Astrocyte (in vitro differentiated cells and primary cell): ENCODE measurements around the gene CLCN4. TPM values are rescaled to one million over a fixed set of nuclear protein-coding genes. Genes with fewer than 3 reads are reported as not detected.
A peak's percentile ranks its signal among the peaks of the same experiment; 100 is the strongest.

Experiments
- DNase-seq: peaks from one replicate; pipeline ENCODE4 v3.0.0-alpha.2; 2010; ENCODE audit warnings: low read depth
- FAIRE-seq: peaks from 2 replicates; lab custom pipeline; 2011; peaks lifted over from hg19 to GRCh38; lab: Jason Lieb, UNC
- H2AFZ ChIP-seq: 2 replicates; pipeline ENCODE4 v1.6.0; 2012; ENCODE audit warnings: low read depth, low read length, inconsistent platforms
- H3K27ac ChIP-seq: 2 replicates; pipeline ENCODE4 v1.5.1; 2011; ENCODE audit warnings: low read depth, low read length, inconsistent platforms
- H3K27me3 ChIP-seq: 2 replicates; pipeline ENCODE4 v1.6.0; 2011; ENCODE audit warnings: low read length, inconsistent platforms; ENCODE audit not compliant: insufficient read depth
- H3K36me3 ChIP-seq: 2 replicates; pipeline ENCODE4 v1.5.1; 2011; ENCODE audit warnings: low read length, inconsistent platforms; ENCODE audit not compliant: insufficient read depth
- H3K4me1 ChIP-seq: 2 replicates; pipeline ENCODE4 v1.5.1; 2011; ENCODE audit warnings: low read length, inconsistent platforms; ENCODE audit not compliant: insufficient read depth
- H3K4me2 ChIP-seq: 2 replicates; pipeline ENCODE4 v1.6.0; 2012; ENCODE audit warnings: low read length, inconsistent platforms
- H3K4me3 ChIP-seq: 2 replicates; pipeline ENCODE4 v1.5.1; 2011; ENCODE audit warnings: low read depth, mild to moderate bottlenecking, low read length, inconsistent platforms; ENCODE audit not compliant: insufficient read depth
- H3K79me2 ChIP-seq: 2 replicates; pipeline ENCODE4 v1.6.0; 2012; ENCODE audit warnings: mild to moderate bottlenecking, low read length, inconsistent platforms; ENCODE audit not compliant: insufficient read depth
- H3K9ac ChIP-seq: 2 replicates; pipeline ENCODE4 v1.6.0; 2012; ENCODE audit warnings: mild to moderate bottlenecking, low read length, inconsistent platforms
- H3K9me3 ChIP-seq: 2 replicates; pipeline ENCODE4 v1.5.1; 2012; ENCODE audit warnings: low read depth, mild to moderate bottlenecking, low read length, inconsistent platforms; ENCODE audit not compliant: insufficient read depth
- H4K20me1 ChIP-seq: 2 replicates; pipeline ENCODE4 v1.6.0; 2012; ENCODE audit warnings: low read length, inconsistent platforms; ENCODE audit not compliant: insufficient read depth
- H3K27ac Mint-ChIP-seq: one replicate; pipeline ENCODE4 v1.8.0; 2021; ENCODE audit warnings: mild to moderate bottlenecking, mixed read lengths; ENCODE audit not compliant: unreplicated experiment
- H3K27me3 Mint-ChIP-seq: one replicate; pipeline ENCODE4 v1.8.0; 2021; ENCODE audit warnings: low read depth, mixed read lengths; ENCODE audit not compliant: unreplicated experiment
- H3K36me3 Mint-ChIP-seq: one replicate; pipeline ENCODE4 v1.8.0; 2021; ENCODE audit warnings: low read depth, mixed read lengths; ENCODE audit not compliant: unreplicated experiment
- H3K4me1 Mint-ChIP-seq: one replicate; pipeline ENCODE4 v1.8.0; 2021; ENCODE audit warnings: low read depth, mixed read lengths; ENCODE audit not compliant: unreplicated experiment
- H3K4me3 Mint-ChIP-seq: one replicate; pipeline ENCODE4 v1.8.0; 2021; ENCODE audit warnings: mild to moderate bottlenecking, moderate library complexity, mixed read lengths; ENCODE audit not compliant: unreplicated experiment
- H3K9me3 Mint-ChIP-seq: one replicate; pipeline ENCODE4 v1.8.0; 2021; ENCODE audit warnings: mild to moderate bottlenecking, mixed read lengths; ENCODE audit not compliant: unreplicated experiment
- CTCF ChIP-seq: IDR thresholded peaks from 2 replicates; pipeline ENCODE4 v1.5.1; 2011; ENCODE audit warnings: low read depth, mild to moderate bottlenecking, inconsistent platforms, low read length, moderate library complexity; ENCODE audit not compliant: insufficient read depth
- EZH2 ChIP-seq: IDR thresholded peaks from 2 replicates; pipeline ENCODE4 v1.6.1; 2012; ENCODE audit warnings: mild to moderate bottlenecking, low read length, inconsistent platforms; ENCODE audit not compliant: insufficient read depth
- total RNA-seq: library from RNA; stranded (reverse); gene quantifications from 2 replicates; pipeline ENCODE4 v1.2.1, GENCODE V29; 2021

CLCN4 gene
- total RNA-seq, 1 donor from 2014 or later: 7.2 TPM

- Mint-ChIP-seq H3K36me3 (no peaks in the 10 kb centered on the region), H3K27ac (no peak overlapping the region), H3K9me3 (no peaks in the 10 kb centered on the region), H3K4me3 (no peak overlapping the region), H3K4me1 (no peaks in the 10 kb centered on the region), H3K27me3 (peaks cover 1% of the 10 kb centered on the region)
- Histone ChIP-seq H3K4me1 (peaks cover 2% of the 10 kb centered on the region), H2AFZ (no peak overlapping the region), H3K4me3 (no peak overlapping the region), H3K27ac (no peak overlapping the region), H3K9me3 (no peaks in the 10 kb centered on the region), H3K27me3 (no peaks in the 10 kb centered on the region), H3K79me2 (no peaks in the 10 kb centered on the region), H4K20me1 (no peaks in the 10 kb centered on the region), H3K9ac (no peak overlapping the region), H3K4me2 (no peak overlapping the region), H3K36me3 (no peaks in the 10 kb centered on the region)
- FAIRE-seq (no peak), DNase-seq (no peak)
- TF ChIP-seq CTCF: no peak
- no peak for TF ChIP-seq EZH2
Measured at GRCh38 chrX:10246297-10246696, 89.5 kb downstream of the CLCN4 start.

GRCh38 chrX:10246846-10247245, 90.1 kb downstream of the CLCN4 start:
- Mint-ChIP-seq H3K9me3 (no peaks in the 10 kb centered on the region), H3K36me3 (no peaks in the 10 kb centered on the region), H3K27me3 (peaks cover 1% of the 10 kb centered on the region), H3K4me3 (no peak overlapping the region), H3K4me1 (no peaks in the 10 kb centered on the region), H3K27ac (no peak overlapping the region)
- Histone ChIP-seq H3K4me2 (no peak overlapping the region), H3K36me3 (no peaks in the 10 kb centered on the region), H3K9ac (no peak overlapping the region), H3K4me1 (no peaks in the 10 kb centered on the region), H3K27ac (no peak overlapping the region), H3K79me2 (no peaks in the 10 kb centered on the region), H3K27me3 (no peaks in the 10 kb centered on the region), H3K9me3 (no peaks in the 10 kb centered on the region), H3K4me3 (no peak overlapping the region), H2AFZ (no peak overlapping the region), H4K20me1 (no peaks in the 10 kb centered on the region)
- FAIRE-seq: peak; percentile 23
- TF ChIP-seq EZH2: no peak
- TF ChIP-seq CTCF: no peak
- no peak for DNase-seq

- DNase-seq (no peak), FAIRE-seq (no peak)
- no peak overlapping the region for H3K27ac Mint-ChIP-seq
- H3K4me1 Mint-ChIP-seq: no peaks in the 10 kb centered on the region
- H3K36me3 Mint-ChIP-seq: no peaks in the 10 kb centered on the region
- H3K27me3 Mint-ChIP-seq: peaks cover 6% of the 10 kb centered on the region
- no peak overlapping the region for H3K4me2 ChIP-seq
- no peaks in the 10 kb centered on the region for H3K79me2 ChIP-seq
- H4K20me1 ChIP-seq: no peaks in the 10 kb centered on the region
- no peak overlapping the region for H3K9ac ChIP-seq
- H3K4me1 ChIP-seq: no peaks in the 10 kb centered on the region
- TF ChIP-seq CTCF (no peak), EZH2 (no peak)
- H2AFZ ChIP-seq: no peak overlapping the region
- no peaks in the 10 kb centered on the region for H3K36me3 ChIP-seq
- no peaks in the 10 kb centered on the region for H3K9me3 Mint-ChIP-seq
- no peak overlapping the region for H3K4me3 ChIP-seq
- no peak overlapping the region for H3K4me3 Mint-ChIP-seq
- H3K9me3 ChIP-seq: no peaks in the 10 kb centered on the region
- no peaks in the 10 kb centered on the region for H3K27me3 ChIP-seq
- H3K27ac ChIP-seq: no peak overlapping the region
Measured at GRCh38 chrX:10254739-10255138, 98.0 kb downstream of the CLCN4 start.
